CD14-positive monocyte (primary cell): ENCODE data around the gene CFAP157. TPM values are rescaled to one million over a fixed set of nuclear protein-coding genes. Genes with fewer than 3 reads are reported as not detected.
A peak's percentile ranks its signal among the peaks of the same experiment; 100 is the strongest.

ENCODE experiments used
- DNase-seq, 3 donors: peaks; one replicate each; pipeline ENCODE4 v3.0.0-alpha.2; 2011 to 2022
- H2AFZ ChIP-seq: 2 replicates; pipeline ENCODE4 v1.6.0; 2012; ENCODE audit warnings: mild to moderate bottlenecking, low read depth, low read length, inconsistent platforms; ENCODE audit not compliant: insufficient read depth, poor library complexity, severe bottlenecking
- H3K27ac ChIP-seq, 2 donors: 1 replicate in 1 of 2; 2 replicates in 1 of 2; pipeline ENCODE4 v1.5.1; 2012 to 2013; ENCODE audit warnings: low read length in 2 of 2, control low read depth in 1 of 2, inconsistent platforms in 1 of 2, low read depth in 1 of 2, mild to moderate bottlenecking in 1 of 2
- H3K27me3 ChIP-seq, 2 donors: one replicate each; pipeline versions ENCODE4 v1.6.0 to v1.6.1; 2011 to 2013; ENCODE audit warnings: low read length in 2 of 2; ENCODE audit not compliant: control insufficient read depth in 2 of 2, insufficient read depth in 2 of 2
- H3K36me3 ChIP-seq, 2 donors: replicated peaks in 1 of 2; 1 replicate in 1 of 2; 2 replicates in 1 of 2; pipeline versions ENCODE4 v1.5.1 to v1.6.1; 2012 to 2013; ENCODE audit warnings: low read length in 2 of 2, control low read depth in 1 of 2, inconsistent platforms in 1 of 2, mild to moderate bottlenecking in 1 of 2; ENCODE audit not compliant: insufficient read depth in 2 of 2, control insufficient read depth in 1 of 2
- H3K4me1 ChIP-seq, 2 donors: 1 replicate in 1 of 2; 2 replicates in 1 of 2; pipeline versions ENCODE4 v1.5.1 to v1.6.1; 2012 to 2013; ENCODE audit warnings: low read length in 2 of 2, control low read depth in 1 of 2, inconsistent platforms in 1 of 2, mild to moderate bottlenecking in 1 of 2, moderate library complexity in 1 of 2; ENCODE audit not compliant: insufficient read depth in 2 of 2, control insufficient read depth in 1 of 2
- H3K4me2 ChIP-seq: replicated peaks from 2 replicates; pipeline ENCODE3; 2012; ENCODE audit warnings: low read length, moderate library complexity, mild to moderate bottlenecking; ENCODE audit not compliant: poor library complexity, severe bottlenecking; ENCODE audit errors: extremely low read depth
- H3K4me3 ChIP-seq, 3 experiments: fragments of 200-600 bp in 1 of 3; sonication (generic) in 1 of 3; replicated peaks in 1 of 3; 1 replicate in 2 of 3; 2 replicates in 1 of 3; pipeline ENCODE4 v1.5.1; 2011 to 2013; ENCODE audit warnings: low read length in 3 of 3, mild to moderate bottlenecking in 3 of 3, control low read depth in 2 of 3, low read depth in 2 of 3, inconsistent platforms in 1 of 3, moderate library complexity in 1 of 3
- H3K79me2 ChIP-seq: 2 replicates; pipeline ENCODE4 v1.6.0; 2012; ENCODE audit warnings: mild to moderate bottlenecking, control low read depth, inconsistent platforms, low read length, moderate library complexity; ENCODE audit not compliant: insufficient read depth
- H3K9ac ChIP-seq: 2 replicates; pipeline ENCODE4 v1.6.0; 2017; ENCODE audit warnings: low read length, mild to moderate bottlenecking; ENCODE audit not compliant: insufficient read depth, poor library complexity, severe bottlenecking
- H3K9me3 ChIP-seq, 2 donors: replicated peaks in 1 of 2; 1 replicate in 1 of 2; 2 replicates in 1 of 2; pipeline versions ENCODE4 v1.5.1 to v1.6.1; 2012 to 2013; ENCODE audit warnings: low read length in 2 of 2, control low read depth in 1 of 2; ENCODE audit not compliant: control insufficient read depth in 1 of 2, insufficient read depth in 1 of 2
- H4K20me1 ChIP-seq: 2 replicates; pipeline ENCODE4 v1.6.0; 2012; ENCODE audit warnings: mild to moderate bottlenecking, low read length, control low read depth, moderate library complexity; ENCODE audit not compliant: insufficient read depth
- H3K27ac Mint-ChIP-seq, 7 donors: one replicate each; pipeline ENCODE4 v1.8.0; 2020; ENCODE audit warnings: mild to moderate bottlenecking in 7 of 7, mixed read lengths in 7 of 7, moderate library complexity in 6 of 7, inconsistent platforms in 2 of 7
- H3K27me3 Mint-ChIP-seq, 3 donors: one replicate each; pipeline ENCODE4 v1.8.0; 2021 to 2022; ENCODE audit warnings: low read depth in 3 of 3, mild to moderate bottlenecking in 3 of 3, mixed read lengths in 3 of 3, moderate library complexity in 3 of 3, inconsistent platforms in 1 of 3
- H3K36me3 Mint-ChIP-seq, 2 donors: one replicate each; pipeline ENCODE4 v1.8.0; 2020; ENCODE audit warnings: mixed read lengths in 2 of 2, inconsistent platforms in 1 of 2, mild to moderate bottlenecking in 1 of 2
- H3K4me1 Mint-ChIP-seq: one replicate; pipeline ENCODE4 v1.8.0; 2020; ENCODE audit warnings: mild to moderate bottlenecking, mixed read lengths
- H3K4me3 Mint-ChIP-seq, 2 donors: one replicate each; pipeline ENCODE4 v1.8.0; 2020; ENCODE audit warnings: mild to moderate bottlenecking in 2 of 2, mixed read lengths in 2 of 2, moderate library complexity in 1 of 2
- H3K9me3 Mint-ChIP-seq, 7 donors: one replicate each; pipeline ENCODE4 v1.8.0; 2020 to 2022; ENCODE audit warnings: mixed read lengths in 7 of 7, mild to moderate bottlenecking in 6 of 7, moderate library complexity in 6 of 7, inconsistent platforms in 2 of 7
- CTCF ChIP-seq: fragments of 200-600 bp; IDR thresholded peaks from one replicate; pipeline ENCODE4 v1.8.0; 2022; ENCODE audit warnings: antibody characterized with exemption, mild to moderate bottlenecking
- WGBS: methylation state at CpG from one replicate; pipeline ENCODE4 v1.1.5; 2013; ENCODE audit warnings: missing lambda C conversion rate; ENCODE audit not compliant: insufficient coverage; 5-methylcytosine and 5-hydroxymethylcytosine counted together
- intact Hi-C, 2 donors: fragments of 100-400 bp; cut with micrococcal nuclease; formaldehyde crosslinking; loops; one replicate each; pipeline versions ENCODE4 v1.15.0 to v1.15.1; 2023
- polyA plus RNA-seq, 3 donors: library from polyadenylated mRNA; depleted of rRNA in 1 of 3; unstranded in 2 of 3; stranded (reverse) in 1 of 3; fragments of 300-500 nt in 2 of 3; fragments of >200 nt in 1 of 3; fragmentation: Illumina TruSeq in 2 of 3; gene quantifications; 1 replicate in 2 of 3; 2 replicates in 1 of 3; pipeline ENCODE4 v1.2.3, GENCODE V29; 2012 to 2021

Gene CFAP157
- polyA plus RNA-seq, 3 donors: 0.06 to 0.09 TPM; not detected in 1

- peaks cover 76 to 96% of the 10 kb centered on the region in 2 donors for H3K36me3 Mint-ChIP-seq
- no peak overlapping the region for H3K4me3 ChIP-seq
- H3K27ac Mint-ChIP-seq: peak overlapping the region in 4 of 7 donors; percentile 21 to 56 (median 34)
- H4K20me1 ChIP-seq: peaks cover 99% of the 10 kb centered on the region
- no peak for DNase-seq
- peaks cover 37% of the 10 kb centered on the region for H3K79me2 ChIP-seq
- no peaks in the 10 kb centered on the region for H3K27me3 Mint-ChIP-seq
- H3K9ac ChIP-seq: no peak overlapping the region
- no peak overlapping the region for H2AFZ ChIP-seq
- H3K36me3 ChIP-seq: peaks cover 93 to 100% of the 10 kb centered on the region in 2 donors
- H3K4me1 ChIP-seq: no peaks in the 10 kb centered on the region
- H3K4me3 Mint-ChIP-seq: no peak overlapping the region
- H3K27ac ChIP-seq: peak overlapping the region in 1 of 2 donors; percentile 20
- no peaks in the 10 kb centered on the region for H3K9me3 ChIP-seq
- WGBS: 94% methylated on average over 26 of the region's 26 CpGs
- H3K27me3 ChIP-seq: no peaks in the 10 kb centered on the region
- H3K4me2 ChIP-seq: no peak overlapping the region
- H3K9me3 Mint-ChIP-seq: no peaks in the 10 kb centered on the region
- H3K4me1 Mint-ChIP-seq: no peaks in the 10 kb centered on the region
- TF ChIP-seq CTCF: no peak
- intact Hi-C loops: no loop called here
These were observed 42.5 kb downstream of the CFAP157 start for GRCh38 chr9:127749090-127749787.

- H3K4me2 ChIP-seq: no peak overlapping the region
- DNase-seq: no peak
- no peaks in the 10 kb centered on the region for H3K4me1 ChIP-seq
- no peak overlapping the region for H3K4me3 ChIP-seq
- peak overlapping the region in 1 of 2 donors; percentile 26 for H3K27ac ChIP-seq
- H2AFZ ChIP-seq: no peak overlapping the region
- Mint-ChIP-seq H3K27me3 (no peaks in the 10 kb centered on the region), H3K36me3 (peaks cover 59 to 88% of the 10 kb centered on the region in 2 donors), H3K27ac (peak overlapping the region in 2 of 7 donors; percentile 6 to 32), H3K4me1 (no peaks in the 10 kb centered on the region), H3K4me3 (no peak overlapping the region), H3K9me3 (no peaks in the 10 kb centered on the region)
- peaks cover 45% of the 10 kb centered on the region for H3K79me2 ChIP-seq
- TF ChIP-seq CTCF: no peak
- peaks cover 83 to 94% of the 10 kb centered on the region in 2 donors for H3K36me3 ChIP-seq
- intact Hi-C loops: no loop called here
- H4K20me1 ChIP-seq: peaks cover 96% of the 10 kb centered on the region
- 82% methylated on average over 7 of the region's 10 CpGs for WGBS
- H3K9ac ChIP-seq: no peak overlapping the region
- no peaks in the 10 kb centered on the region for H3K9me3 ChIP-seq
- H3K27me3 ChIP-seq: no peaks in the 10 kb centered on the region
These were observed 44.7 kb downstream of the CFAP157 start for GRCh38 chr9:127751269-127752054.
